Measurements from ENCODE around the gene VPS8. TPM values are rescaled to one million over a fixed set of nuclear protein-coding genes. Genes with fewer than 3 reads are reported as not detected.

VPS8 gene
- total RNA-seq, 1 donor from 2014 or later = 83.9 TPM

GRCh38 chr3:185082149-185082548 lies 270.2 kb downstream of the VPS8 start:
- Histone ChIP-seq H3K36me3 (peaks cover 3% of the 10 kb centered on the region), H3K4me3 (no peak overlapping the region), H3K9me3 (replicated peaks) (no peaks in the 10 kb centered on the region), H3K4me1 (peaks cover 9% of the 10 kb centered on the region), H3K27me3 (ENCODE audit: low read depth) (no peaks in the 10 kb centered on the region), H3K27ac (replicated peaks) (no peak overlapping the region)
- intact Hi-C loops (cut with micrococcal nuclease) = no loop called here
- no peak for DNase-seq
- TF ChIP-seq, protein P1, sequence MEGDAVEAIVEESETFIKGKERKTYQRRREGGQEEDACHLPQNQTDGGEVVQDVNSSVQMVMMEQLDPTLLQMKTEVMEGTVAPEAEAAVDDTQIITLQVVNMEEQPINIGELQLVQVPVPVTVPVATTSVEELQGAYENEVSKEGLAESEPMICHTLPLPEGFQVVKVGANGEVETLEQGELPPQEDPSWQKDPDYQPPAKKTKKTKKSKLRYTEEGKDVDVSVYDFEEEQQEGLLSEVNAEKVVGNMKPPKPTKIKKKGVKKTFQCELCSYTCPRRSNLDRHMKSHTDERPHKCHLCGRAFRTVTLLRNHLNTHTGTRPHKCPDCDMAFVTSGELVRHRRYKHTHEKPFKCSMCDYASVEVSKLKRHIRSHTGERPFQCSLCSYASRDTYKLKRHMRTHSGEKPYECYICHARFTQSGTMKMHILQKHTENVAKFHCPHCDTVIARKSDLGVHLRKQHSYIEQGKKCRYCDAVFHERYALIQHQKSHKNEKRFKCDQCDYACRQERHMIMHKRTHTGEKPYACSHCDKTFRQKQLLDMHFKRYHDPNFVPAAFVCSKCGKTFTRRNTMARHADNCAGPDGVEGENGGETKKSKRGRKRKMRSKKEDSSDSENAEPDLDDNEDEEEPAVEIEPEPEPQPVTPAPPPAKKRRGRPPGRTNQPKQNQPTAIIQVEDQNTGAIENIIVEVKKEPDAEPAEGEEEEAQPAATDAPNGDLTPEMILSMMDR (IDR thresholded peaks at IDR 0.05; ENCODE audit: borderline replicate concordance) = no peak

DNA sequence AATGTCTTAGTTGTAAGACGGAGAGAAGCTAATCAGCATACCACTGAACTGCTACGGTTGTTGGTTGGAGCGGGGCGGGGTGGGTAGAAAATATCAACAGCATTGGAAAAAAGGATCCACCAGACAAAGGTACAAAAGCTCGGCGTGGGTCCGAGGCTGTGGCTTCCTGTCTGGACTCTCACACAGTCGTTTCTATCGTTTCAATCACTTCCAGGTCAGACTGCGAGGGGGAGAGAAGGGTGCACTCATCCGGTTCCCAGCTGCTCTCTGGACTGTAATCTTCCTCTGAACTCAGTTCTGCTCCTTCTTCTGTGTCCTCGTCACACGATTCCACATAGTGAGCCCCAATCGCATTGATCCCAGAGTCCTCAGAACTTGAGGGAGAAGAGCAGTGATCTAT lies 270.9 kb downstream of the VPS8 start:
- peaks cover 3% of the 10 kb centered on the region for H3K36me3 ChIP-seq
- intact Hi-C loops (cut with micrococcal nuclease) = no loop called here
- H3K4me1 ChIP-seq = peaks cover 13% of the 10 kb centered on the region
- no peak for DNase-seq
- TF ChIP-seq, protein P1 (IDR thresholded peaks at IDR 0.05; ENCODE audit: borderline replicate concordance) = no peak
- no peaks in the 10 kb centered on the region for H3K27me3 ChIP-seq (ENCODE audit: low read depth)
- H3K27ac ChIP-seq (replicated peaks) = no peak overlapping the region
- no peaks in the 10 kb centered on the region for H3K9me3 ChIP-seq (replicated peaks)
- no peak overlapping the region for H3K4me3 ChIP-seq

DNA sequence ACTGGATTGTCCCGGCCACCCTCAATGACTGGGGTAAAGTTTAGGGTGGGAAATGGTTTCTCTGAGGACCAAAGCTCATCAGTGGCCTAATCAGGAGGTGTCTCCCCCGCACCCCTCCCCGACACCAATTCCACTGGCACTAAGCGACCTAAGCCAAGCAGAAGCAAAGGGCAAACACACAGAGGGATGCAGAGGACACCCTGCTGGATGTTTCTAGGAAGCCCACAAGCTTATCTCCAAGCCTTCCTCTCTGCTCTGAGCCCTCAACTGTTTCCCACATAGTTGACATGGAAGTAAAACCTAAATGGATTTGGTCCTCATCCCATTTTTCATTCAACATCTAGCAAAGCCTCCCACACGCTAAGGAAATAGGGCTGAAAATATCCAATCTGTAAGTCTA lies 272.4 kb downstream of the VPS8 start:
- Histone ChIP-seq H3K27ac (replicated peaks) (no peak overlapping the region), H3K36me3 (peaks cover 3% of the 10 kb centered on the region), H3K9me3 (replicated peaks) (no peaks in the 10 kb centered on the region), H3K4me1 (peaks cover 10% of the 10 kb centered on the region), H3K27me3 (ENCODE audit: low read depth) (no peaks in the 10 kb centered on the region), H3K4me3 (no peak overlapping the region)
- DNase-seq = no peak
- TF ChIP-seq, protein P1 (IDR thresholded peaks at IDR 0.05; ENCODE audit: borderline replicate concordance) = no peak
- intact Hi-C loops (cut with micrococcal nuclease) = no loop called here

DNA sequence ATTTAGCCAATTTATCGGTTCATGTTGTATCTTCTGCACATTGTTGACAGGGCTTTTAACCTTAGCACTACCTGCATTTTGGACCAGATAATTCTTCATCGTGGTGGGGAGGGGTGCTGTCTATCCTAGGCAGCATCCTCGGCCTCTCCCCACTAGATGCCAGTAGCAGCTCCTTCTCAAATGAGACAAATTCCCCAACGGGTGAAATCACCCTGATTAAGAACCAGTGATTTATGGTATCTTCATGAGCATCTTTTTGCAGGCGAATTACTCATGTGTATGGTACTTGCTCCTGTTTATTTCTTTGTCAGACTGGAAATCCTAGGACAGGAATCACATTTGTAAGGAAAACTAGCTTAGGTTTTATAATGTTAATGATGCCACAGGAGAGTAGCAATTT lies 272.9 kb downstream of the VPS8 start:
- intact Hi-C loops (cut with micrococcal nuclease) = no loop called here
- Histone ChIP-seq H3K9me3 (replicated peaks) (no peaks in the 10 kb centered on the region), H3K4me3 (no peak overlapping the region), H3K27me3 (ENCODE audit: low read depth) (no peaks in the 10 kb centered on the region), H3K36me3 (peaks cover 3% of the 10 kb centered on the region), H3K4me1 (peaks cover 5% of the 10 kb centered on the region), H3K27ac (replicated peaks) (no peak overlapping the region)
- TF ChIP-seq, protein P1 (IDR thresholded peaks at IDR 0.05; ENCODE audit: borderline replicate concordance) = no peak
- no peak for DNase-seq

DNA sequence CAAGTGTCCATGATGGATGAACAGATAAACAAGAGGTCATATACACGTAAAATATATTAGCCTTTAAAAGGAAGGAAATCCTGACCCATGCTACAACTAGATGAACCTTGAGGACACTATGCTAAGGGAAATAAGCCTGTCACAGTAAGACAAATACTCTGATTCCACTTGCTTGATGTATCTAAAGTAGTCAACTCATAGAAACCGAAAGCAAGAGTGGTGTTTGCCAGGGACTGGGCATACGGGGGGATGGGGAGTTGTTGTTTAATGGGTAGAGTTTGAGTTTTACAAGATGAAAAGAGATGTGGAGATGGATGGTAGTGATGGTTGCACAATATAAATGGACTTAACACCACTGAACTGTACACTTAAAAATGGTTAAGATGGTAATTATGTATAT lies 275.5 kb downstream of the VPS8 start:
- no peak for DNase-seq
- Histone ChIP-seq H3K27me3 (ENCODE audit: low read depth) (no peaks in the 10 kb centered on the region), H3K9me3 (replicated peaks) (no peaks in the 10 kb centered on the region), H3K4me1 (peaks cover 4% of the 10 kb centered on the region), H3K36me3 (no peaks in the 10 kb centered on the region), H3K4me3 (no peak overlapping the region), H3K27ac (replicated peaks) (no peak overlapping the region)
- intact Hi-C loops (cut with micrococcal nuclease) = no loop called here
- TF ChIP-seq, protein P1 (IDR thresholded peaks at IDR 0.05; ENCODE audit: borderline replicate concordance) = no peak

DNA sequence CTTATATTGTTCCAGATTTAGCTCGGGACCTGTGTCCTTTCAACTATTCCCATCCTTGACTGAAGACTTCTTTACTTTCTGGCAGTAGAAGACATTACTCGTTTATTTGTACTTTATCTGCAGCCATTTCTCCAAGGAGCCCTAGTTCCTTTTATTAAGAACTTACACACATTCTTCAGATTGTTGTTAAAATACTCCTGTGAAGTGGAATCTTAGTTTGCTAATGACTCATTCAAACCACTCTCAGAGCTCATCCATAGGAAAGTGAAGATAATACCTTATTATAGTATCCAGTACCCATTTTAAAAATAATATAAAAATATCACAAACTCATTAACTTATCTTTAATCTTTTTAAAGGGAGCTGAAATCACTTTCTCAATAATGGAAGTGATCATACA lies 277.4 kb downstream of the VPS8 start:
- no peaks in the 10 kb centered on the region for H3K27me3 ChIP-seq (ENCODE audit: low read depth)
- no peak for DNase-seq
- no peak overlapping the region for H3K27ac ChIP-seq (replicated peaks)
- H3K4me1 ChIP-seq = peaks cover 4% of the 10 kb centered on the region
- H3K36me3 ChIP-seq = no peaks in the 10 kb centered on the region
- TF ChIP-seq, protein P1 (IDR thresholded peaks at IDR 0.05; ENCODE audit: borderline replicate concordance) = no peak
- no peak overlapping the region for H3K4me3 ChIP-seq
- H3K9me3 ChIP-seq (replicated peaks) = no peaks in the 10 kb centered on the region
- intact Hi-C loops (cut with micrococcal nuclease) = no loop called here
